CD1c-positive myeloid dendritic cell (primary cell): ENCODE results near the gene TBX18.
A peak's percentile ranks its signal among the peaks of the same experiment; 100 is the strongest.

ENCODE experiments used
- DNase-seq: peaks from one replicate; pipeline ENCODE4 v3.0.0-alpha.2; 2016; ENCODE audit errors: extremely low spot score

Gene TBX18

DNA sequence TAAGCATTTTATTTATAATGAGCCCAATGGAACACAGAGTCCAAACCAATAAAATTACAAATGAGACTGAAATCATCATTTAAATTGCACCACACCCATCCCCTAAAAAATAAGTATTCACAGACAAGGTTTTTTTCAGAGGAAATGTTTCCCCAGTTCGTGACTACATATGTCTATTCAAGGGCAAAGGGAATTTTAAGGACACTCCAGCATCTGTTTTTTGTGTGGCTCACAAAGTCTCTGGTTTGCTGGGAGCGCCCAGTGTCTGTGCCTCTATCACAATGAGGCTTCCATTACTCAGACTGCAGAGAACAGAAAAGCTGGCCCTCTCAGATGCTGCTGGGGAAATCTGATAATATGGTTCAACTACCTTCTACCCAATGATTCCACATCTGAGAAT is 16.0 kb downstream of the TBX18 start:
- no peak for DNase-seq

DNA sequence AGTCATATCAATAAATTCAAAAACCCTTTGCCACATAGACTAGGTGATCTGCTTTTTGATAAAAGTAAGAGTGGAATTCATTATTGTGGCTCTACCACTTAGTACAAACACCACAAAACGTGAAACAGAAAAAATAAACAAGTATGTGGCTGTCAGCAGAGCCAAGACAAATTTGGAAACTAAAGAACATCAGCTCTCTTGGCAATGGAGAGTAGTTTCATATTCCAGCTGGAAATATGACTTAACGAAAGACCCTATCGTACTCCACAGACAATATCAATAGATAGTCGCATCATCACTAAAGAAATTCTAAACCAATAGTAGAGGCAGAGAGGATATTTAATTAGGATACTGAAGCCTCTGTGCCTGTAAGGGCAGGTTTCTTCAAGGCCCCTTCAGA is 20.8 kb downstream of the TBX18 start:
- DNase-seq = no peak

DNA sequence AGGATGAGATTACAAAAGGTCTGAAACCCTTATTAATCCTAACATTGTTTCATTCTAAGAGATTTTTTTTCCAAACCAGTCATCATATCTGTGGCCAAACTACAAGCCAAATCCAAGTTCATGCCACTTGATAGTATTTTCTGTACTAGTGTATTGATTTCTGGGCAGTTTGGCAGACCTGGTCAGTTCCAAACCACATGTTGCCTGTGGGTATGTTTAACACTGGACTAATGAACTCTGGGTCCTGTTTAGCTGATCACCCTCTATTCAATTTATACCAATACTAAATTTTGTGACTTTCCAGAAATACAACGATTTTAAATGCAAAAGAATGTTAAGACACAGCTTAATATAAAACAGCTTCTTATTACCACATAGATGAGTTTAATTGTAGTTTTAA is 24.0 kb downstream of the TBX18 start:
- DNase-seq = no peak

DNA sequence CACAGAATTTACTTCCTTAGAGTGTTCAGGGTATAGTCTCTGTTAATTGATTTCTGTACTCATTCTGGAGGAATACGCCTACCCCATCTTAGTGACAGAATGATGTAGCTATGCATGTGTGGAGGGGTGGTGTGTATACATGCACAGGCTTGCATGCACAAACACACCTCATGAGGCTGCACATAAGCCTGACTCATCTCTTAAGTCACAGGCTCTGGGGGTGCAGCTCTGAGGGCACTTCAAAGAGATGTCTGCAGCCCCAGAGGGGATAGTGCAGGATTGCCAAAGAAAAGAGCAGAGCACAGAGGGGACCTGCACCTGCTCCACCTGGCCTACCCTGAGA is 24.6 kb downstream of the TBX18 start:
- DNase-seq = no peak

DNA sequence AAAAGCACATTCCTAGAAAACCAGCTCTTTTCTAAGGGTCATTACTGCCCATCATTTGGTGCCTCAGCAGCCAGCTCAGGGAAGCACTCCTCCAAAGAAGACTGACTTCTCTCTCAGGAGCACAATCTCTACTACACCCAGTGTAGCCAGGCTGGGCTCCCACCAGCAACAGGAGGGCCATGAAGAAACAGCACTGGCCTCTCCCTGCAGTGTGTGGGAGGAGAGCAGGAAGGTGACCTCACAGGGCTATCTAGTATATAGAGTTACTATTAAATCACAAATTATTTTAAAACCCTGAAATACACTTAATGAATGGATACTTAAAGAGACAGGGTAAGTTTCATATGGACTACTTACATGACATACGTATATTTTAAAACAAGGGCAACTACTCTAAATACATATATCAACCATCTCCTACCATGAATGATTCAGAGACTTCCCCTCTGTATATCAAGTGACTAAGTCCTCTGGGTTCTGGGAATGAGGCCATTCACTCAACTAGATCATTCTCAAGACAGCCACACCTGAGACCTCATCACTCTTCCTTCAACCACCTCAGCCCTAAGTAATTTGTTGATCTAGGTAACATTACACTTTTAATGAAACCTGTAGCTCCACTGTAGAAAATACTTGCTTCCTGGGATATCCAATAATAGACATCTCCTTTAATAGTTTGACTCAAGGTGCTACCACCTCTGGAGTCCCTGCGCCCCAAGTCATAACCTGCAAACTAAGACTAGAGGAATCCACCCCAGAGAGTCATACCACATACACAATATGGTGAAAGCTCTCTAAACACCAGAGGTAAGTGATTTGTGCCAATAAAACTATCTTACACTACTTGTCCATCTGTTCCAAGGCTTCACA is 25.2 kb downstream of the TBX18 start:
- no peak for DNase-seq

DNA sequence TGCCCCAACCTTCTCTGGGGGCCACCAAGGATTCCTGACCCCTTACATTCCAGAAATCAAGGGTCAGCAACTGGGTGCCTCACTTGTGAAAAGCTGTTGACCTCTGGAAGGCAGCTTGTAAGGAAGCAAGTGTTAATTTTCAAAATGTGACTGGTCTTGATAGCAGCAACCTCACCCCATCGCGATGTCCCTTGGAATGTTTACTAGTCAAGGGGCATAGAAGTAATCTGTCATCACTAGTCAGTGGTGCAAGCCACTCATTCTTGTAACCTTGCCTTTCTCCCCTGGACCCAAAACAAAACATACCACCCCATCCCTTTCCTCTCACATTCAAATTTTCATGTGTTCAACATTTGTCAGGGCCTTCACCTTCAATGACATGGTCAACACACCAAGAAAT is 30.5 kb downstream of the TBX18 start:
- no peak for DNase-seq

DNA sequence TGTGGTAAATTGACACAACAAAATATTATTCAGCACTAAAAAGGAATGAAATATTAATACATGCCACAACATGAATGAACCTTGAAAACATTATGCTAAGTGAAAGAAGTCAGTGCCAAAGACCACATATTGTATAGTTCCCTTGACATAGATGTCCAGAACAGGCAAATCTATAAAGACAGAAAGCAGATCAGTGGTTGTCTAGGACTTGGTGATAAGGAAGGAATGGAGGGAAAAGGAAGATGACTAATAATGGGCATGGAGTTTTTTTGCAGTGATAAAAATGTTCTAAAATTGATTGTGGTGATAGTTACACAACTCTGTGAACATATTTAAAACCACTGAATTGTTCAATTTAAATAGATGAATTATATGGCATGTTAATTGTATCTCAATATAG is 32.5 kb downstream of the TBX18 start:
- DNase-seq = no peak

DNA sequence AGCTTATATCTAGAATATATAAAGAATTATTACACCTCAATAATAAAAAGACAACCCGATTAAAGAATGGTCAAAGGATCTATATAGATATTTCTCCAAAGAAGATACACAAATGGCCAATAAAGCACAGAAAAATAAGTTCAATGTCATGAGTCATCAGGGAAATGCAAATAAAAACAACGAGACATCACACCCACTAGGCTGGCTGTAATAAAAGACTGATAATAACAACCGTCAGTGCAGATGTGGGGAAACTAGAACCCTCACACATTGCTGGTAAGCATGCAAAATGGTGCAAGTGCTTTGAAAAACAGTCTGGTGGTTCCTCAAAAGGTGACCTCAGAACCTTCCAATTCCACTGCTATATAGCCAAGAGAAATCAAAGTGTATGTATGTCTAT is 33.0 kb downstream of the TBX18 start:
- DNase-seq = no peak

DNA sequence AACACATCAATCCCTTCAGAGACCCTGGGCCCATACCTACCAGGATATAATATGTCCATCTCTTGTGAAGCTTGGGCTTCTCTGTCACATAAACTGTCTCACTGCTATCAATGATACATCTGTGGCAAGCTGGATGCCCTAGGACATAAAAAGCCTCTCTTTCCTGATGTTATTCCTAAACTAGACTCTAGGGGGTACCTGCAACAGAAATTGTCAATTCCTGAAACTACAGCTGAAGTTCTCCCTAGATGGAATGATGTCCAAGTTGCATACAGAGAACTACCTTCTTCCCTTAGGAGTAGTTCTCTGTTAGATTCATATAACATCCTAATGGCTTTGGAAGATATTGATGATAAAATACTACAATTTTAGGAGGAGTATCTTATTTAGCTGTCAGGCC is 35.8 kb downstream of the TBX18 start:
- no peak for DNase-seq

DNA sequence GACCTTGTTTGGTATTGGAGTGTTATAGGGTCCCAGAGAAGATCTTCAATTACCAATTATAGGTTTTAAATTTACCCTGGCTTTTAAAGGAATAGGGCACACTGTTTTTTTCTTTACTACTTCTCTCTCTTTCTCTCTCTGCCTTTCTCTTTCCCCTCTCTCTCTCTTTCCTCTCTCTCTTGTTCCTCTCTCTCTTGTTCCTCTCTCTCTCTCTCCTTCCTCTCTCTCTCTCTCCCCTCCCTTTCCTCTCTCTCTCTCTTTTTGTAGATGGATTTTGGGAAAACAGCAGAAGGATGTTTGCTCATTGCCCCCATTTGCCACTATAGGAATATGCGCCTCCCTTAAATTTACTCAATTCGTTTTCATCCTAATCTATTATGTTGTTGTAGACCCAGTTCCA is 45.2 kb downstream of the TBX18 start:
- DNase-seq = no peak

DNA sequence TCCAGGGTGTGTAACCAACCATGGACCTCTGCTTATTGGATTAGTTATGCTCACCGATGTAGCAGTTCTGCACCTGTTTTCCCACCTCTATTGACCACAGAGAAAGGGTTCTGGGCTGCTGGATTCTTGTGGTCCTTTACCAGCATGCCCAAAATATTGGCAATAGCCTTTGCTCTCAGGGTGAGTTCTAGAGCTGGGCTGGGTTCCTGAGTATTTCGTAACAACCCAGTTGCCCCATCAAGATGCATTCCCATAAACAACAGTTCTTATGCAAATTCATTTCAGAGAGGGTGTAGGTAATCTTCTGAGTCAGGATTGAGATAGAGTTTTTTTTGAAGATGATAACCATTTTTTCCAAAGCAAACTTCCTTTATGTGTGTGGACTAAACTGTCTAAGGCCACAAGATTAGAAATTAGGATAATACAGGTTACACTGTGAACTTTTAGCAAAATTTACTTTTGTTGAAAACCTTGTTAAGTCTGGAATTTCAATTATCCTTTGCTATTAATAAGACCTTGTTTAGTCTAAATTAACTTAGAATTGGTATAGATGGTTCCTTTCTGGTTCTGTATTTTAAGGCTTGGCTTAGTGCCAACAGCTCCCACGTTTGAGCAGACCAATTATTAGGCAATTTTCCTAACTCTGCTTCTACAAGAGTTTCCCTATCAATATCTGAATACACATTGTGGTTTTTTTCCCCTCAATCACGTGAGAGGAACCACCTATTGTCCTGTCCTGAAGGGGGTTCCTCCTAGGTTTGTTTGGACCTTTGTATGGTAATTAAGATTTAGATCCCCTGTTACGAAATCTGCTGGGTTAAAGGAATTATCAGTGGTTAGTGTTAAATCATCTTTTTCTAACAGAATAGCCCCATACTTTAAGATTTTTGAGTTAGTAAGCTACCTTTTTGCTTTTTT is 46.1 kb downstream of the TBX18 start:
- DNase-seq = no peak

DNA sequence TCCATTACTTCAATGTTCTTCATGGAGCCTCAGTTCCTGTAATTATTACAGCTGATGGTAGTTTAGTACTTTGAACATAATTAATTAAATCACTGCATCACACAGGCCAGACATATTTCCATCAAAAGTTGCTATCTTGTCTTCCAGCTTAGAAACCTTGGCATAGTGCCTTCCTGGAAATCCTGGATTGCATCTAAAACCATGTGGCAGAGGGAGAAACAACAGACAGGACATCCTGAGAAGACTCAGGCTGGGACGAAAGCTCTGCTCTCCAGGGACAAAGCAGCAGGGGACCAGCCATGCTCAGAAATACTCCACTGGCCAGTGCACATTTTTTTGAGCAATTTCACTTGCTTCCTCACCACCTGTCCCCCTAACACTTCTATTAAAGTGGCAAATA is 55.3 kb downstream of the TBX18 start:
- no peak for DNase-seq

DNA sequence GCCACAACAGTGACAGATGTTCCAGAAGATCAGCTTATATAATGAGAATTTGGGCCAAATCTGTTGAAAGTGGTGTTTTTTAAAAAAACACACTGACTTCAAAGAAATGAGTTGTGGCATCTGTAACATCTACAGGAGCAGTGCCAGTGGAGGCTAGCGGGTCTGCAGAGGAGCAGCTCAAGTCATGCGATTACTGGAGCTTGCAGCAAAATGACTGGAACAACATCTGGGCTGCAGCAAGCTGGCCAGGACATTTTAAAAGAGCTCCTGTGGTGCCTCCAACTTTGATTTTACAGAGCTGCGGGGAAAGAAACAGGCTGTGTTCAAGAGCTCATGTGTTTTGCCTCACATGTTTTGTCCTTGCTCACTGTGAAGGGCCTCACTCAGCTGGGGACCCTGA is 57.2 kb downstream of the TBX18 start:
- no peak for DNase-seq

DNA sequence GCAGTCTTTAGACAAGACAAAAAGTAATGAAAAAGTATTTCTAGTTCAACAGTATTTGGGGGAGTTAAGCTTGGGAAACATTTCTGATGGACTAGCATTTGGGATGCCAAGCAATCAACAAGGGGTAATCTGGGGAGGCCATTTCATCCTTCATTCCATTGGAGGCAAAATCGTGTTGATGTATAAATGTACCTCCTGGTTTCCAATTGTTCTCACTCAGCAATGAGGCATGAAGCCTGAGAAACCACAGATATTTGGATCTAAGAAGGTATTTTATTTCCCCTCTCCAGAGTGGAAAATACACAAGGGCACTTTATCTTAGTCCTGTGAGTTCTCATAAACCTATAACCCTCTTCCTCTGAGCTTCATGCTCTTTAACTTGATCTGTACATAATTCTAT is 68.2 kb downstream of the TBX18 start:
- no peak for DNase-seq

DNA sequence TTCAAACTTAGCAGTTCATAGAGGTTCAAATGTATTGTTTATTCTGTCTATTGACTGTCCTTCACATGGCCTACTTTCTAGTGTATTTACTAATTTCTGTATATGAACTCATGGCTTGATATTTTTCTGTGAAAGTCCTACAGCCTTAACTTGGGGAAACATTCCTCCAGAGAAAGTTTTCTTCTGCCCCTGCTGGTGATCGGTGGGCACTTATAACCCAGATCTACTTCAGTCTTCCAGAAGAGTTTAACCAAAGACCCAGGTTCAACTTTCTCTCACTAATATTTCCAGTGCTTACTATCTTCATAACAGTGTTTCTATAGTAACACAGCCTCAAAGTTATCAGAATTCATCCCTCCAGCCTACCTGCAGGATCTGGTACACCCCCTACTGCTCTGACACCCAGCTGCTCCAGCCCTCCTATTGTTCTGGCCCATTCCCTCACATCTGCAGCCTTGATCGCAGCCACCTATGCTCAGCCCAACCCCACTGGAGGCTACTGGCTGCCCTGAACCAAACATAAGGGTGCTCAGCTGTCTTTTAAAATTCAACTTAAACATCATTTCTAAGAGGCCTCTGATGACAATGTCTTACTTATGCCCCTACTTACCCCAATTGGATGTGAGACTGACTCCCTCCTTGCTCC is 72.3 kb downstream of the TBX18 start:
- DNase-seq = no peak

DNA sequence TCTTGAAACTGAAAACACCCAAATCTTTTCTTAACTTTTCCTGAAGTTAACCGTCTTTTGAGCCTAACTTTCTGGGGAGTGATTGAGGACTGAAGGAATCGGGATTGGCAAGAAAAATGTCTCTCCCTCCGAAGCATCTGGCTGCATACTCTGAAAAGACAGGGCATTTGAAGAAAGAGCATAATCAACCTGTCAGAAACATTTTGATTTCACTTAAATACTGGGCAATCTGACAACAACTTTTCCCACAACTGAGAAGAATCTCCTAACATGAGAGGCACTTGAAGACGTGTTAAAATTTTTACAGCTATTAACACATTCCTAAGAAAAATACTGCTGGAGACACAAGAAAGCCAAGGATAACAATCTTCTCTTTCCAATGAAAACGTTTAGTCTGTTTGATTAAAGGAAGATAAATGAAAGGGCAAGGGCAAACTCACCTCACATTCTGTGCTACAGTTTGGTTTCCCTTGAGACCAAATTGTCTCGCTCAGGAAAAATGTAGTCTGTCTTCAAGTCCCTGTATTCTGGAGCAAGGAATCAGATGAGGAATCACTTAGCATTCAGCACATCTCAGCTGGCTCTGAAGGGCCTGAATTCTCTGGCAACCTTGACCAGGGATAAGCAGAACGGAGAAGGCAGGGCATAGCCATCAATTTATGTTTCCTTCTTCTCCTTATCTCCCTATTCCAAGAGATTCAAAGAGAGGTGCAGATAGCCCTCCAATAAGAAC is 76.1 kb downstream of the TBX18 start:
- DNase-seq = no peak

DNA sequence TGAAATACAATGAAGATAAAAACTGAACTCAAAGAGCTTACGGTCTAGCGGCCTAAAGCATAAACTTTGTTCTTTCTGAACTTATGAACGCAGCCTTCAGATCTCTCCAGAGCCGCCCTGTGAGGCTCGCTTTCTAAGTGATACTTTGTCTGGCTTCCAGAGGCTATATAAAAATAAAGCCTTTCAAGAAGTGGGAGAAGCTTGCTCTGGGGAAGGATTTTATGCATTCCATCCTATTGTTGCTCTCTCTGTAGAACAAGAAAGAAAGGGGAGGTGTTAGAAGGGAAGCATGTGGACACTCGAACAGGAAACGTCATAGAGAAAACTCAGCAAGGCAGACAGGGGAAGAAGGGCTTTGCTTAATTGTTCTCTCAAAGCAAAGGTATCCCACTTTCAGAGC is 77.0 kb downstream of the TBX18 start:
- no peak for DNase-seq

DNA sequence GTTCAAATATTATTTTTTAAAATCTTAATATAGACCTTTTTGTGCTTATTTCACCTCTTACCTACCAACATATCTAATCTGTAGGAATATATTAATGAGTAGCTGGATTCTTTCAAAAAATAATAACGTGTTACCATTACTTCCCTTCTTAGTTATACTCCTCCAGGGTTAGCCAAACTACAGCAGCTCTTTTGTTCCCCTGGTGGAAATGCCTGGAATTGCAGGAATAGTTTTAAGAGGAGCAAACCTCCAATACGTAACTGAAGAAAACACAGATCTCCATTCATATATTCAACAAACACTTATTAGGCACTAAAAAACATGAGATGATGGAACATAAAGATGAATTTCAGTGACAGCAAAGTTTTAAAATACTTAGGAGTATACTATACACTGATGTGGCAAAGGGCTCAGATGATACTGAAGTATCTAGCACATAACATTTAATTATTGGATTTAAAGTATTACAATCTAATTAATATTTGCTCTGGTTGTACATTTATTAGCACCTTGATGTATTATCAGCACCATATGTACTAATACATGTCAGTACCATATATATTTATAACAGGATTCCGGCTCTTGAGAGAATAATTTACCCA is 78.3 kb downstream of the TBX18 start:
- peak; percentile 41 for DNase-seq

DNA sequence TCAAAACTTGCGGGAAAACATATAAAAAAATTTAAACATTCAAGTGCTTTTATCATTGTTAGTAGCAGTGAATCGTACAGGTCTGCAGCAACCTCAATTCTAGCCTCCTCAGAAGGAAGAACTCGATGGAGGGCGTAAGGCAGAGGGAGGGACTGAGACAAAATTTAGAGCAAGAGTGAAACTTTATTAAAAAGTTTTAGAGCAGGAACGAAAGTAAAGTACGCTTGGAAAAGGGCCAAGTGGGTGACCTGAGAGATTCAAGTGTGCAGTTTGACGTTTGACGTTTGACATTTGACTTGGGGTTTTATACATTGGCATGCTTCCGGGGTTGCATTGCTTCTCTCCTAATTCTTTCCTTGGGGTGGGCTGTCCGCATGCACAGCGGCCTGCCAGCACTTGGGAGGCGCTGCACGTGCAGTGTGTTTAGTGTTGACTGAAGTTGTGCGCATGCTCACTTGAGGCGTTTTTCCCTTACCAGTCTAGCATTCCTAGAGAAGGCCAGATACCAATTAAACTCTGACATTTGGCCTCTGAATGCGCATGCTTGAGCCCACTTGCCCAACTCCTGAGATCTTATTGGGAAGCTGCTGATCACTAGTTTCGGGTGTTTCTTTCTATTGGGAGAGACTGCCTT is 82.6 kb downstream of the TBX18 start:
- DNase-seq = no peak

DNA sequence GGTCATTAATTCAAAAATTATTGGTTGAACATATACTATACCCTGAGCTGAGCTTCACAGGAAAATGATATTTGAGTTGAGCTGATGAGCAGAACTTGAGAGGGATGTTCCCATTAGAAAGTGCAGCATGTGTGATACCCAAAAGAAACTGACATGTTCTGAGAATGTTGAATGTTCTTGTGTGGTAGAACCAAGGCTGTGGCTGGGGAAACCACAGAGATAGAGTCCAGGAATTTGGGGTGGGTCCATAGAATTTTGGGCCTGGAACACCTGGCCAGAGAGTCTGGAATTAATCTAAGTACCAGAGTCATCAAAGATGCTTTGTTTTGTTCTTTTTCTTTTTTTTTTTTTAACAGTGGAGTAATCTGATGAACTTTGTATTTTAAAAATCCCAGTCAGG is 88.7 kb downstream of the TBX18 start:
- DNase-seq = no peak

DNA sequence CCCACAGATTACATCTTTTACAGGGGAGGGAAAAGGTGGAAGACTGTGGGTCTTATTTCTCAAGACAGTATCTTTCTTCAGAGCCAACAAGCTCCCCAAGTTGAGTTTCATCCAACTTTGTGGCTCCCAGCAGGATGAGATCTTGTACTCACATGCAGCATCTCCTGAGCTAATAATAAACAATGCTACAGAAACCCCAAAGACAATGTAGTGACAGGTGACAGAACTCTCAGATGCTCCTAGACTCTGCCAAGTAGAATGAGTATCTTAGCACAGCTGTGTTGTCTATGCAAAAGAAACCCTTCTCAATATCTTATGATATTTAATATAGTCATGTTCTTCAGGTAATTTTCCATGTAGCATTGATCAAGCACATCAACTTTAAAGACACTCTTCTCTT is 90.0 kb downstream of the TBX18 start:
- DNase-seq = no peak
